Mesothelial cell of epicardium (in vitro differentiated cells): Measurements from ENCODE around the gene PLEKHA6. TPM values are rescaled to one million over a fixed set of nuclear protein-coding genes. Genes with fewer than 3 reads are reported as not detected.

Experiments used
- DNase-seq, 2 experiments: peaks; one replicate each; pipeline ENCODE4 v3.0.0; 2021; ENCODE audit warnings: low spot score in 2 of 2; ENCODE audit not compliant: unreplicated experiment in 2 of 2
- H3K27ac Mint-ChIP-seq: 2 replicates; pipeline ENCODE4 v1.8.0; 2021; ENCODE audit warnings: mixed read lengths
- H3K27me3 Mint-ChIP-seq: 2 replicates; pipeline ENCODE4 v1.8.0; 2021; ENCODE audit warnings: low read depth, mixed read lengths
- H3K36me3 Mint-ChIP-seq: 2 replicates; pipeline ENCODE4 v1.8.0; 2021; ENCODE audit warnings: mixed read lengths
- H3K4me1 Mint-ChIP-seq: 2 replicates; pipeline ENCODE4 v1.8.0; 2021; ENCODE audit warnings: mixed read lengths
- H3K4me3 Mint-ChIP-seq: 2 replicates; pipeline ENCODE4 v1.8.0; 2021; ENCODE audit warnings: mild to moderate bottlenecking, moderate library complexity, mixed read lengths
- H3K9me3 Mint-ChIP-seq: 2 replicates; pipeline ENCODE4 v1.8.0; 2021; ENCODE audit warnings: mixed read lengths
- CTCF ChIP-seq: fragments of 200-600 bp; sonication (generic); IDR thresholded peaks from one replicate; pipeline ENCODE4 v1.5.0; 2021; ENCODE audit warnings: antibody characterized with exemption; ENCODE audit not compliant: unreplicated experiment
- total RNA-seq: library from RNA; stranded (reverse); gene quantifications from 3 replicates; pipeline ENCODE4 v1.2.1, GENCODE V29; 2021

Gene PLEKHA6
- total RNA-seq, 1 donor from 2014 or later = 29.7 TPM

GRCh38 chr1:204232526-204232925 is 127.2 kb downstream of the PLEKHA6 start:
- no peak overlapping the region for H3K27ac Mint-ChIP-seq
- H3K9me3 Mint-ChIP-seq = peaks cover 12% of the 10 kb centered on the region
- no peak for DNase-seq

DNA sequence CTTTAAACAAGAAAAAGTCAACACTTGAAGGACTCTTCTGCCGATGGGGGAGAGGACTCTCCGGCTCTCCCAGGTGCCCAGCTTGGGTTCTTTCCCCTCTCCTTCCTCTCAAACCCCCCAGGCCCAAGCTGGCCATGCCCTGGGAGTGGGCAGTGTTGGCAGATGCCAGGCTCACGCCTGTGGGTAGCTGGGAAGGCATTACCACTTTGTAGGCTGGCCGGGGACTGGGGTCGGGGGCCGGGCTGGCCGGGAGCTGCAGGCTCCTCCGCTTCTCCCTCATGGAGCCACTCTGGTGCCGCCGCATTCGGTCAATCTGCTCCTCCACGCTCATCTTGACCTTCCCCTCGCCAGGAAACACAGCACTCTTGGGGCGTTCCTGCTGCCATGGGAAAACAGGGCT is 129.5 kb downstream of the PLEKHA6 start:
- Mint-ChIP-seq H3K9me3 (peaks cover 4% of the 10 kb centered on the region), H3K36me3 (peaks cover 40% of the 10 kb centered on the region), H3K4me3 (no peak overlapping the region), H3K27ac (no peak overlapping the region), H3K4me1 (no peaks in the 10 kb centered on the region), H3K27me3 (no peaks in the 10 kb centered on the region)
- no peak for TF ChIP-seq CTCF
- no peak for DNase-seq

More at GRCh38 chr1:204232526-204232925, 127.2 kb downstream of the PLEKHA6 start:
- Mint-ChIP-seq H3K4me1 (no peaks in the 10 kb centered on the region), H3K4me3 (no peak overlapping the region), H3K27me3 (no peaks in the 10 kb centered on the region), H3K36me3 (peaks cover 61% of the 10 kb centered on the region)
- no peak for TF ChIP-seq CTCF

GRCh38 chr1:204228896-204229295 is 130.8 kb downstream of the PLEKHA6 start:
- H3K27ac Mint-ChIP-seq = no peak overlapping the region
- no peaks in the 10 kb centered on the region for H3K4me1 Mint-ChIP-seq
- peaks cover 30% of the 10 kb centered on the region for H3K36me3 Mint-ChIP-seq
- no peak overlapping the region for H3K4me3 Mint-ChIP-seq
- DNase-seq = no peak
- TF ChIP-seq CTCF = no peak
- peaks cover 4% of the 10 kb centered on the region for H3K9me3 Mint-ChIP-seq
- no peaks in the 10 kb centered on the region for H3K27me3 Mint-ChIP-seq

DNA sequence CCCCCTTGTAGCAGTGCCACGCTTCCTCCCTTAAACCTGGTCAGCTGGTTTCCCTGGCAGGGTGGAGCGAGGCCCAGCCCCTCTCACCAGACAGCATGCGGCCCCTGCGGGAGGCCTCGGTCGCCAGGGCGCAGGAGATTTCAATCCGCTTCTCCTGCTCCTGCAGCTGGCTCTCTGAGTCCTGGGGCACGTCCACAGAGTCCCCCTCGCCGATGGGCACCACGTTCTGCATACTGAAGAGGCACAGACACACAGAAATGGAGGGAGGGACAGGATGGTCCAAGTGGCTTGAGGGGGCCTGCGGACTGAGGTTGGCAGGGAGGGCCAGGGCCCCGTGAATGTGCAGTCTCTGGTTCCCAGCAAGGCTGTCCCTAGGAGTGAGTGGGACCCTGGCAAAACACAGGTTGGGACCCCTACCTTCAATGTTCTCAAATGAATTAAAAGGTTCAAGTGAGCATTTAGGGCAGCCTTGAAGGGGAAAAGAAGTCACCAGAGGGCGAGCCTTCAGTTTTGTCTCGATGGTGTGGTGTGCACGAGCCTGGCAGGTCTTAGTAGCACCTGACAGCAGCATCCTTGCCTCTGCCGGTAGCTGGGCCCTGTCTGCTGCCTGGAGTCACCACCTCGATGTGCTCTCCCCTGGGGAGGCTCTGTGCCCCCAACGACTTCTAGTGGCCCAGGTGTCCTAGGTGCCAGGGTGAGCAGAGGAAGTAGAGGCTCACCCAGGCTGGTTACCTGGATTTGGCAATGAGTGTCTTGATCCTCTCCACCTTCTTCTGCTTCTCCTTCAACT is 131.5 kb downstream of the PLEKHA6 start:
- H3K9me3 Mint-ChIP-seq = peaks cover 4% of the 10 kb centered on the region
- H3K36me3 Mint-ChIP-seq = peaks cover 25% of the 10 kb centered on the region
- H3K4me3 Mint-ChIP-seq = no peak overlapping the region
- DNase-seq = no peak
- H3K4me1 Mint-ChIP-seq = no peaks in the 10 kb centered on the region
- no peak for TF ChIP-seq CTCF
- no peaks in the 10 kb centered on the region for H3K27me3 Mint-ChIP-seq
- H3K27ac Mint-ChIP-seq = no peak overlapping the region

DNA sequence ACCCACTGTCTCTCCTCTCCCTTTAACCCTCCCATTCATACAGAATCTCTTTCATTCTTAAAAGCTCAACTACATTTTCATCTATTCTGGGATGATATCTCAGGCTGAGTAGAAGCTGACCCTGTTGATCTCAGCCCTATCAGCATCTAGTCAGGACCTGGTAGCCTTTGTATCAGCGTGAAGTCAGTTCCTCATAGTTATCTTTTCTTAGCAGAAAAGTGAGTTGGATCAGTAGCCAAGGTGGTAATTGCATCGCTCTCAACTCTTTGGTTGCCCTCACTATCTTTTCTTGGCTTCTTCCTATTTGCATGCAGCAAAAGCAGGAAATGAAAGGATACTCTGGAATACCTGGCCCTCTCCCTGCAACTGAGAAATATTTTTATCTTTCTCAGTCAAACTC is 132.4 kb downstream of the PLEKHA6 start:
- H3K27me3 Mint-ChIP-seq = no peaks in the 10 kb centered on the region

More for the DNA sequence above, 132.4 kb downstream of the PLEKHA6 start:
- Mint-ChIP-seq H3K4me3 (no peak overlapping the region), H3K36me3 (peaks cover 27% of the 10 kb centered on the region), H3K9me3 (peaks cover 4% of the 10 kb centered on the region), H3K27ac (peak overlapping the region; percentile 8), H3K4me1 (peaks cover 3% of the 10 kb centered on the region)
- no peak for TF ChIP-seq CTCF
- no peak for DNase-seq
